Bronchial epithelial cell (primary cell): ENCODE results near the gene TEX29. TPM values are rescaled to one million over a fixed set of nuclear protein-coding genes. Genes with fewer than 3 reads are reported as not detected.

Experiments
- DNase-seq: peaks from one replicate; pipeline ENCODE4 v3.0.0-alpha.2; 2010; ENCODE audit warnings: low read depth
- FAIRE-seq: peaks from 2 replicates; lab custom pipeline; 2011; peaks lifted over from hg19 to GRCh38; lab: Jason Lieb, UNC
- H3K27me3 ChIP-seq: 2 replicates; pipeline ENCODE4 v1.5.1; 2011; ENCODE audit warnings: low read length; ENCODE audit not compliant: control insufficient read depth, insufficient read depth
- H3K36me3 ChIP-seq: 2 replicates; pipeline ENCODE4 v1.5.1; 2011; ENCODE audit warnings: low read length; ENCODE audit not compliant: control insufficient read depth, insufficient read depth
- H3K4me3 ChIP-seq: 2 replicates; pipeline ENCODE4 v1.5.1; 2011; ENCODE audit warnings: mild to moderate bottlenecking, low read depth, low read length, control low read depth
- CTCF ChIP-seq: IDR thresholded peaks from 2 replicates; pipeline ENCODE4 v1.5.1; 2011; ENCODE audit warnings: mild to moderate bottlenecking, moderate library complexity, low read length, control low read depth, inconsistent platforms; ENCODE audit not compliant: insufficient read depth, severe bottlenecking
- total RNA-seq: library from RNA; depleted of rRNA; stranded (reverse); fragments of >200 nt; gene quantifications from 2 replicates; pipeline ENCODE4 v1.2.1, GENCODE V29; 2014

TEX29 gene
- total RNA-seq, 1 donor from 2014 or later, result not detected

GRCh38 chr13:111319521-111319920 lies 921 bp upstream of the TEX29 start:
- FAIRE-seq, result no peak
- TF ChIP-seq CTCF, result no peak
- Histone ChIP-seq H3K4me3 (no peak overlapping the region), H3K27me3 (no peaks in the 10 kb centered on the region), H3K36me3 (no peaks in the 10 kb centered on the region)
- DNase-seq, result no peak

GRCh38 chr13:111322001-111322915 lies 1.8 kb downstream of the TEX29 start:
- no peak for TF ChIP-seq CTCF
- DNase-seq (no peak), FAIRE-seq (no peak)
- H3K27me3 ChIP-seq, result no peaks in the 10 kb centered on the region
- no peak overlapping the region for H3K4me3 ChIP-seq
- no peaks in the 10 kb centered on the region for H3K36me3 ChIP-seq

GRCh38 chr13:111322916-111323331 lies 2.5 kb downstream of the TEX29 start:
- no peaks in the 10 kb centered on the region for H3K36me3 ChIP-seq
- DNase-seq, result no peak
- H3K4me3 ChIP-seq, result no peak overlapping the region
- TF ChIP-seq CTCF, result no peak
- H3K27me3 ChIP-seq, result no peaks in the 10 kb centered on the region
- no peak for FAIRE-seq

GRCh38 chr13:111323549-111323948 lies 3.1 kb downstream of the TEX29 start:
- H3K4me3 ChIP-seq, result no peak overlapping the region
- no peaks in the 10 kb centered on the region for H3K36me3 ChIP-seq
- H3K27me3 ChIP-seq, result no peaks in the 10 kb centered on the region
- DNase-seq (no peak), FAIRE-seq (peak; percentile 43)
- no peak for TF ChIP-seq CTCF

DNA sequence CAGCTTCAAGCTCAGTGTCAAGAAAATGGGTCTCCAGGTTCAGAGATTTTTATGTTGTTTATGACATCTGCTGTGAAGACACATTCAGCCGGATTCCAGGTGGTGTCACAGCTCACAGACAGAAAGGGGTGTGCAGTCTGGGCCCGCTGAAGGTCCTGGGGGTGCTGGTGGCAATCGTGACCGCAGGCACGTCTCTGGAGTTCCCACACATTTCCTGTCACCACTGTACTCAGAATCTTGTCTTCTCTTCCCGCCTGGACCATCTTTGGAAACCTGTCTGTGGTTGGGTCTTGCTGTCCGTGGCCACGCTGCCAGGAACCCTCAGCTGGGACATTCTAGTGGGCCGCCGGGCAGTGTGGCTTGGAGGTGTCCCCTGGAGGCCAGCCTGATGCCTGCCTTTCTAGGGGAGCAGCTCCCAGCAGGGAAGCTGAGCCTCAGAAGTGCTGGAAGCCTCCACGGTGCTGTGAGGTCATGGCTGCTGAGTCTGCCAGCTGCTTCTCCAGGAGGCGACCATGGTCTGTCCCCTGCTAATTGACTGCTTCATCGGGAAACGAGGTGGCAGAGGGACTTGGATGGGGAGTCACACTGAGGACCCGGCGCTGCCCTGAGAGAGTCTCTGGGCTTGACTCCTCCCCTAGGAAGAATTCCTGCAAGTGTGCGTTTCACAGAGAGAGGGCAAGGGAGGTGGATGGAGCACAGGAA lies 3.7 kb downstream of the TEX29 start:
- TF ChIP-seq CTCF, result no peak
- Histone ChIP-seq H3K4me3 (no peak overlapping the region), H3K36me3 (no peaks in the 10 kb centered on the region), H3K27me3 (no peaks in the 10 kb centered on the region)
- DNase-seq, result no peak
- FAIRE-seq, result no peak
